Calu3 (cell line): ENCODE measurements around the gene APOBEC4. TPM values are rescaled to one million over a fixed set of nuclear protein-coding genes. Genes with fewer than 3 reads are reported as not detected.

Experiments
- BruUV-seq: library from RNA; stranded (reverse); fragments of 400-500 nt; replicated peaks from 2 replicates; lab custom pipeline; 2021; lab: Mats Ljungman, UMichigan
- CTCF ChIA-PET: fragments of 300-600 bp; sonication (Branson Sonifier 250); formaldehyde crosslinking; loops from one replicate; lab custom pipeline; 2022; ENCODE audit warnings: antibody characterized with exemption; lab: Charles Lee
- DNase-seq: peaks from one replicate; pipeline ENCODE4 v3.0.0; 2022
- H3K27ac Mint-ChIP-seq: one replicate; pipeline ENCODE4 v1.8.0; 2022; ENCODE audit warnings: mixed read lengths; ENCODE audit not compliant: unreplicated experiment
- H3K27me3 Mint-ChIP-seq: one replicate; pipeline ENCODE4 v1.8.0; 2022; ENCODE audit warnings: mixed read lengths; ENCODE audit not compliant: unreplicated experiment
- H3K36me3 Mint-ChIP-seq: one replicate; pipeline ENCODE4 v1.8.0; 2022; ENCODE audit warnings: mild to moderate bottlenecking, moderate library complexity, mixed read lengths; ENCODE audit not compliant: insufficient read depth, unreplicated experiment
- H3K4me1 Mint-ChIP-seq: one replicate; pipeline ENCODE4 v1.8.0; 2022; ENCODE audit warnings: mild to moderate bottlenecking, low read depth, mixed read lengths; ENCODE audit not compliant: unreplicated experiment
- H3K4me3 Mint-ChIP-seq: one replicate; pipeline ENCODE4 v1.8.0; 2022; ENCODE audit warnings: mild to moderate bottlenecking, low read depth, moderate library complexity, mixed read lengths; ENCODE audit not compliant: unreplicated experiment
- H3K9me3 Mint-ChIP-seq: one replicate; pipeline ENCODE4 v1.8.0; 2022; ENCODE audit warnings: low read depth, mixed read lengths; ENCODE audit not compliant: unreplicated experiment
- intact Hi-C: fragments of 100-400 bp; cut with micrococcal nuclease; formaldehyde crosslinking; loops from one replicate; pipeline ENCODE4 v1.10.0; 2022; ENCODE audit not compliant: unreplicated experiment
- total RNA-seq: library from RNA; stranded (reverse); gene quantifications from 2 replicates; pipeline ENCODE4 v1.2.3, GENCODE V29; 2022
- TF ChIP-seq, protein P1 (sequence below): fragments of 200-600 bp; IDR thresholded peaks from one replicate; pipeline ENCODE4 v1.8.0; 2022; ENCODE audit warnings: antibody characterized with exemption; ENCODE audit not compliant: unreplicated experiment

Gene APOBEC4
- total RNA-seq, 1 experiment from 2014 or later, result not detected

DNA sequence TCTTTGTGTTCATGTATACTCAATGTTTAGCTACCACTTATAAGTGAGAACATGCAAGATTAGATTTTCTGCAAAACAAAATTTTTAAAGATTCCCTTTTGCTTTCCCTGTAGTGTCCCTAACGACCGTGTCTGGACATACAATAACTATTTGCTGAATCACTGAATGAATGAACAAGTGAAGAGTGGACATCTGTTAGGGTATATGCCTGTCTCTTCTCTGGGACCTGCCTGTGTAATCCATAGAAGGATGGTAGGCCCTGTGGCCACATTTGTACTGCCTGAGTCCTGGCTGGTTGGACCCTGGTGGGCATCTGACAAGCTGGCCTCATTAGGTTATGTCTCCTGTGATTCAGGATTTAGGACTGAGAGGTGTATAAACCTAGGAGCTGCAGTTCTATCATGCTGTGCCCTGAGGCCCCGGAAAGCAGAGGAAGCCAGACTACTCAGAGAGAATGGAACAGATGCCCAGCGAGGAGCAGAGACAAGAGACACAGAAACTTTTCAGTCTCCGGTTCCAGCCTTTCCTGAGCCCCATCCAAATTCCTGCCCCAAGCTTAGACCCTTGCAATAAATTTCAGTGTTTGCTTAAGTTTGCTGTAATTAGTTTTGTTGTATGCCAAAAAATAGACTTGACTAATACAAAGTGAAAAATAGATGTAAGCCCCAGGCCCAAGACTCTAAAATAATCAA, 55.3 kb downstream of the APOBEC4 start:
- Mint-ChIP-seq H3K4me3 (no peak overlapping the region), H3K9me3 (no peaks in the 10 kb centered on the region), H3K27me3 (no peaks in the 10 kb centered on the region), H3K4me1 (peaks cover 9% of the 10 kb centered on the region), H3K27ac (no peak overlapping the region), H3K36me3 (no peaks in the 10 kb centered on the region)
- TF ChIP-seq, protein P1, sequence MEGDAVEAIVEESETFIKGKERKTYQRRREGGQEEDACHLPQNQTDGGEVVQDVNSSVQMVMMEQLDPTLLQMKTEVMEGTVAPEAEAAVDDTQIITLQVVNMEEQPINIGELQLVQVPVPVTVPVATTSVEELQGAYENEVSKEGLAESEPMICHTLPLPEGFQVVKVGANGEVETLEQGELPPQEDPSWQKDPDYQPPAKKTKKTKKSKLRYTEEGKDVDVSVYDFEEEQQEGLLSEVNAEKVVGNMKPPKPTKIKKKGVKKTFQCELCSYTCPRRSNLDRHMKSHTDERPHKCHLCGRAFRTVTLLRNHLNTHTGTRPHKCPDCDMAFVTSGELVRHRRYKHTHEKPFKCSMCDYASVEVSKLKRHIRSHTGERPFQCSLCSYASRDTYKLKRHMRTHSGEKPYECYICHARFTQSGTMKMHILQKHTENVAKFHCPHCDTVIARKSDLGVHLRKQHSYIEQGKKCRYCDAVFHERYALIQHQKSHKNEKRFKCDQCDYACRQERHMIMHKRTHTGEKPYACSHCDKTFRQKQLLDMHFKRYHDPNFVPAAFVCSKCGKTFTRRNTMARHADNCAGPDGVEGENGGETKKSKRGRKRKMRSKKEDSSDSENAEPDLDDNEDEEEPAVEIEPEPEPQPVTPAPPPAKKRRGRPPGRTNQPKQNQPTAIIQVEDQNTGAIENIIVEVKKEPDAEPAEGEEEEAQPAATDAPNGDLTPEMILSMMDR, result no peak
- no peak for DNase-seq
- CTCF ChIA-PET, result no interaction called here
- no TSS peak for BruUV-seq
- intact Hi-C loops, result no loop called here

DNA sequence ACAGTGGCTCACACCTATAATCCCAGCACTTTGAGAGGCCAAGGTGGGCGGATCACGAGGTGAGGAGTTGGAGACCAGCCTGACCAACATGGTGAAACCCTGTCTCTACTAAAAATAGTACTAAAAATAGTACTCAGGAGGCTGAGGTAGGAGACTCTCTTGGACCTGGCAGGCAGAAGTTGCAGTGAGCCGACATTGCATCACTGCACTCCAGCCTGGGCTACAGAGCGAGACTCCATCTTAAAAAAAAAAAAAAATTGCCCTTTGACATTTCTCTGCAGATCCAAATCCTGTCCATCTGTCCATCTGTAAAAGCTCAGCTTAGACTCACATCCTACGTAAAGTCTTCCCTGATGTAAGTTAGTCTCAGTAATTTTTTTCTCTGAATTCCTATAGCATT, 56.6 kb downstream of the APOBEC4 start:
- no peak for DNase-seq
- CTCF ChIA-PET, result no interaction called here
- Mint-ChIP-seq H3K36me3 (no peaks in the 10 kb centered on the region), H3K9me3 (no peaks in the 10 kb centered on the region), H3K4me3 (no peak overlapping the region), H3K4me1 (peaks cover 9% of the 10 kb centered on the region), H3K27me3 (no peaks in the 10 kb centered on the region), H3K27ac (no peak overlapping the region)
- intact Hi-C loops, result no loop called here
- no TSS peak for BruUV-seq
- TF ChIP-seq, protein P1, result no peak

Other genes with a start within 250 kb of the APOBEC4 start
- gene NMNAT2, start 234.9 kb downstream of the APOBEC4 start, total RNA-seq, result 0.26 and 0.78 TPM in 2 replicates
- gene SMG7, start 180.8 kb downstream of the APOBEC4 start, total RNA-seq, result 96.3 and 103 TPM in 2 replicates
- gene NCF2, start 62.9 kb downstream of the APOBEC4 start, total RNA-seq, result 5.5 and 8.6 TPM in 2 replicates
- 135 and 148 TPM in 2 replicates for gene ARPC5, start 17.5 kb downstream of the APOBEC4 start, total RNA-seq
- gene RGL1, start 151.8 kb upstream of the APOBEC4 start, total RNA-seq, result 2.7 and 4.8 TPM in 2 replicates